Right forelimb (tissue), 1 donor: ENCODE measurements around the gene HLA-DQA2.
A peak's percentile ranks its signal among the peaks of the same experiment; 100 is the strongest.
"Not testable (repeated sequence)": the region's sequence is repeated elsewhere in the genome, so short reads cannot be mapped to it uniquely, and the experiment has no call there.

Experiments used
- DNase-seq: peaks from one replicate; pipeline ENCODE4 v3.0.0-alpha.2; 2018

The HLA-DQA2 gene

GRCh38 chr6:32741031-32741960 is at the start of gene HLA-DQA2:
TSS of gene HLA-DQA2 (plus strand) at chr6:32741391. CDS start at chr6:32741444, 53 bp downstream.
- no peak for DNase-seq

GRCh38 chr6:32692019-32692418 is 49.2 kb upstream of the HLA-DQA2 start:
- DNase-seq = no peak

GRCh38 chr6:32697031-32697430 is 44.2 kb upstream of the HLA-DQA2 start:
- no peak for DNase-seq

DNA sequence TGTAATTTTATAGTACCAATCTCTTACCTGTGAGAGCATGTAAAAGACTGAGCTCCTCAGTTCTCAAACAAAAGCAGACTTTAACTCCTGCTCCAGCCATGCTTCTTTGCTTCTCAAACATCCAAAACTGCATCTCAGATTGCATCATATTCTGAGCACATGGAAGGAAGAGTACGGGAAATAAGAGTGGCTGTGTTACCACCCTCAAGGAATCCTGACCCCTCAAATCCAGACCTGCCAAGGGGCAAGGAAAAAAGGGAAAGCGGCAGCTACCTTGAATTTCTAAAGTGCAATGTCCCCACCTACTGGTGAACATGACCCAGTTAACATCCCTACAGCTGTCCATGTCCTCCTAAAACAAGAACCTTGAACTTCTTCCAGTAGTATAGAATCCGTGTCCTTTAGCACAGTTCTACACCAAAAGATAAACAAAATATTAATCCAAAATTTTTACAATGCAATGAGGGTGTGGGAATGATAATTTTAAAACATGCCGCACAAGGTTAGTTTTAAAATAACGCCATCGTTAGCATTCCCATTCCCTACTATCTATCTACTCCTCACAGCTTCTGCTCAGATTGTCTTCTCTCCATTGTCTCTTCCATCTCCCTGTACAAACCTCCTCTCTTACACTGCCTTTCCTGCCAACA is 40.7 kb upstream of the HLA-DQA2 start:
- peak; percentile 69 for DNase-seq

- no peak for DNase-seq
Measured at GRCh38 chr6:32703347-32703746, 37.8 kb upstream of the HLA-DQA2 start.

GRCh38 chr6:32705164-32705563 is 36.0 kb upstream of the HLA-DQA2 start:
- not testable (repeated sequence) for DNase-seq

- no peak for DNase-seq
Measured at GRCh38 chr6:32709625-32710024, 31.6 kb upstream of the HLA-DQA2 start.

DNA sequence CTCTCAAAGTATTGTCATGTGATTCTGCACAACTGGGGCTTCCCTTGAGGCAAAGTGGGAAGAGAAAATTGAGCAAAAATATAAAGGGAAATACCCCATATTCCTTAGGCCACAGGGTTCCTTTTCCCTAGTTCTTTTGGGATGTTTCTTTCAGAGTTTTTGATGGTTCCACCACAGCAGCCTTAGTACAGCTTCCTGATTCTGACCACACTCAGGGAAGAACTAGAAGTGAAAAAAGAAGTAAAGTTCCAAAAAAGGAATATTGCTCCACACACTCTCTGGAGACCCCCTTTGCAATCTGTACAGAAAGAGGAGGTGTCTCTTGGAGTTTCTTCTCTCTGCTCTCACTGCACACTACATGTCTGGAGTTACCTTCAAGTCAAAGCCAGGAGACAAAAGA is 27.9 kb upstream of the HLA-DQA2 start:
- no peak for DNase-seq

DNA sequence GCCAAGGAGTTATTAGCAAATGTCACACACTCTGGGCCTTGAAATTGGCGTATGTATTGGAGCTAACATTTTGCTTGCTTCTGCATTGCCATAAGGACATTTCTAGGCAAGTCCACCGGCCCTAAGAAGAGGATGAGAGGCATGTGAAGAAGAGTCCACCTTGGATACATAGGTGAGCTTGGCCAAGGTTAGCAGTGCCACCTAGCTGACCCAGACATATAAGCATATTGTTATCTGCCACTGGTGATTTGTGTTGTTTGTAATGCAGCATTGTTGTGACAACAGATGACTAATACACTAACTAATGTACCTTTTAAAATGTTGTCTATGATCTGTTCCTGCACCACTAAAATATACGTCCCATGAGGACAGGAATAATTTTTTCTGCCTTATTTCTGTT is 24.8 kb upstream of the HLA-DQA2 start:
- no peak for DNase-seq

- no peak for DNase-seq
Measured at GRCh38 chr6:32718879-32719278, 22.3 kb upstream of the HLA-DQA2 start.

- no peak for DNase-seq
Measured at GRCh38 chr6:32738126-32738525, 3.1 kb upstream of the HLA-DQA2 start.

DNA sequence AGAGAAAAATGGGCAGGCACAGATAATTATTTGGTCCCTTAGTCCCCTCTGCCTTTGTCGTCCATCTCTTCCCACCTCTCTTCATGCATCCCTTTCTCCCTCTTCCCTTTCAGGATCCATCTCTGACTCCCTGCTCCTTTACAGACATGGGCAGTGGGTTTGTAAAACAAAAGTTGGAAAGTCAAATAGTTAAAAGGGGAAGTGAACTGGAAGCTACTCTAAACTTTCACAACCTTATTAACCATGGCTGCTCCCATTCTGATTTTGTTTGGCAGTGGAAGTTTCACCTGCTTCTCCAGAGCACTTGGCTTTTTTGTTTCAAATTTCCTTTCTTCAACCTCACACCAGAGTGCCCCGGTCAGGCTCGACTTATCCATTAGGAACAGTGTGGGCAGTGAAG is 1.2 kb downstream of the HLA-DQA2 start:
- DNase-seq = no peak

DNA sequence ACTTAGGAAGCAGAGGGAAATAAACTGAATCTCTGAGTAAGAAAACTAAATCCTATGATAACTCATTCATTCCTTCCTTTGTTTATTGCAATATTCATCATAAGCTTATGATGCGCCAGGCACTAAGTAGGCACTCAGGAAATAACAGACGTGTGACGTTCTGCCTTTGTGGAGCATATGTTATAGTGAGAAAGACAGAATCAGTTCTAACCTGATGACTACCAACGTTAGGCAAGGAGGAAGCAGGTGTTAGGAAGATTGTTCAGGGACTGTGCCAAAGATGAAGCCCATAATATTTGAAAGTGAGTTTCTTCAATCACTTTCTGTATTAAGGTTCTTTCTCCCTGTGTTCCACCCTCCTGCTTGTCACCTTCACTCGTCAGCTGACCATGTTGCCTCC is 3.6 kb downstream of the HLA-DQA2 start:
- no peak for DNase-seq

GRCh38 chr6:32745649-32746048 is 4.5 kb downstream of the HLA-DQA2 start:
- not testable (repeated sequence) for DNase-seq

- no peak for DNase-seq
Measured at GRCh38 chr6:32752580-32752979, 11.4 kb downstream of the HLA-DQA2 start.

DNA sequence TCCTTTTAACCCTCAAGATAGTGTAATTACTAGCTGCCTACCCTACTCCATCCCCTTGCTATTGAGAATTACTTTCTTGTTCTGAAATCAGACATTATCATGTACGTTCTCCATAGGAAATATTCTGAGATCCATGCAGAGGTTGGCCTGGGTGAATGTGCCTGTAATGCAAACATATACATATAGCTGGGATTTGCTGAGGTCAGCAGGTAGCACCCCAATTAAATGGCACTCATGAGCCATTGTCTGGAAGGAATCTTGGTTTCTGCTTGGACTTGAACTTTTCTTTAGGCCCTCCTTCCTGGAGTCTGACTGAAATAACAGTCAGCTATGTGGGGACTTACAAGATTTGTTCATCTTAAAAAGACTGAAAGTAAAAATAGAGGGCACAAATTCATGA is 18.5 kb downstream of the HLA-DQA2 start:
- no peak for DNase-seq

- no peak for DNase-seq
Measured at GRCh38 chr6:32761072-32761471, 19.9 kb downstream of the HLA-DQA2 start.

- no peak for DNase-seq
Measured at GRCh38 chr6:32761548-32761947, 20.4 kb downstream of the HLA-DQA2 start.

DNA sequence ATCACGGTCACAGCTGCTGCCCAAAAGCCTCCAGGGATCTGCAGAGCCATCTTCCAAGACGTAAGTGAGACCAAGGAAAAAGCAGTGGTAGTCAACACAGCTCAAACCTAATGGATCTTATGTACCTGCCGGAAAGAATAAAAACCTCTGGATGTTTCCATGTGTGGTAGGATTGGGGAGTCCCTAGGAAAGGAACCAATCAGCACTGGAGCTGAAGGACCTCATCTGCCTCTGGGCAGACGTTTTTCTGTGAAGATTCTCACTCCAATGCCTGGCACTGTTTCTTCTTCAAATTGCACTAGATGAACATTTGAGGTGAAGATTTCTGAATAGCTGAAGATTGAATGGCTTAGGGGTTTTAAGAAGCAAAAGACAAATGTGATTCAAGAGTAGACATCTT is 22.2 kb downstream of the HLA-DQA2 start, which contains the start of gene HLA-DQB2:
Gene HLA-DQB2, minus strand, starts transcription at position 112 of the 400 bp plus-strand sequence. Its CDS starts 62 bp downstream, at position 50.
- DNase-seq = no peak

DNA sequence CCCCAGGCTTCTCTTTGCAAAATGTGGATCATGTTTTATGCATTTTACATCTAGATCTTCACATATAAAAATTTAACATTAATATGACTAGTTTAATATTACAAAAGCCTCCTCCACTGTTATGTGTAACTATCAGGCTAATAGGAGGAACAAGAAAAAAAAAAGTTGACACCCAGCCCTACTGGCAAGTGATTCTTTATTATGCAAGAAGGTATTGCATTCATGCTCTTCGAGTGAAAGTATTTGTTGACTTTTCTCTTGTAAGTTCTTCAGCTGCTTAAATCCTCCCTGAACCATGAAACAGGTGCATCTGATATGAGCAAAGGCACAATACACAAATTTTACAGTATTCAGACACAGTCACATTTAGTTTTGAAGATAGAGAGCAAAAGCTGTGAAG is 22.9 kb downstream of the HLA-DQA2 start:
- no peak for DNase-seq

DNA sequence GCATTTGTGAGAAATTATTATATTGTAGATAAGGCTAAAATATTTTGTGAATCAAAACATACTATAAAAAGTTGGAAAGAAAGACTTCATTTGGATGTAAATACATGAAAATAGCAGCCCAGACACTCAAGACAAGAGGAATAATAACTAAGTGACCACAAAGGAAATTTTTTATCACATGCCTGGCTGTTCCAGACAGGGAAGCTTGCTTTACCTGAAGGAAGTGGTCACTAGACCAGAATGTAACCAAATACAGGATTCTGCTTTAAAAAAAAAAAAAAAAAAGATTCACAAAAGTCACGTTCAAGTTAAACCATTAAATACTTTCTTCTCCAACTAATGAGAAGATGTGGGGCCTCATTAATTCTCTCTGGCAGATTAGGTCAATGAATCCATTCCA is 31.5 kb downstream of the HLA-DQA2 start:
- no peak for DNase-seq

- no peak for DNase-seq
Measured at GRCh38 chr6:32774426-32774825, 33.2 kb downstream of the HLA-DQA2 start.

- DNase-seq = no peak
Measured at GRCh38 chr6:32775071-32775470, 33.9 kb downstream of the HLA-DQA2 start.

DNA sequence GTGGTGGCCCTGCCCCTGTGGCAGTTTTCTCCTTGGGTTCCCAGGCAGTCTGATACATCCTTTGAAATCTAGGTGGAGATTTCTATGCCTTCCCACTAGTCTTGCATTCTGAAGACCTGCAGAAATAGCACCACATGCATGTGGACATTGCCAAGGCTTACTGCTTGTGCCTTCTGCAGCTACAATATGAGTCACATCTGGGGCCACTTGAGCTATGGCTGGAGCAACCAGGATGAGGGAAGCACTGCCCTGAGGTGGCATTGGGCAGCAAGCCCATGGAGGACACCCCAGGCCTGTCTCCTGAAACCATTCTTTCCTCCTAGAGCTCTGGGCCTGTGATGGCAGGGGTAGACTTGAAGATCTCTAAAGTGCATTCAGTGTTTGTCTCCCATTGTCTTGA is 37.8 kb downstream of the HLA-DQA2 start:
- no peak for DNase-seq
